Heart left ventricle (tissue), 13 donors: ENCODE results near the gene C11orf98.

Experiments used
- CTCF ChIP-seq, 12 donors: fragments of 200-600 bp; sonication (generic) in 4 of 12; IDR thresholded peaks; one replicate each; pipeline versions ENCODE4 v1.5.0 to v1.8.0; 2018 to 2022; ENCODE audit warnings: antibody characterized with exemption in 12 of 12, mild to moderate bottlenecking in 5 of 12
- POLR2A ChIP-seq, 2 donors: fragments of 450-650 bp; IDR thresholded peaks; one replicate each; pipeline ENCODE4 v1.6.1; 2017; ENCODE audit warnings: antibody characterized with exemption in 2 of 2, mild to moderate bottlenecking in 2 of 2, moderate library complexity in 2 of 2
- donor health status: ischemic (EF 13 %, LVEDD 7.1; RV severe dilation, severe dysfunction).
- donor health status: DM: no; HTN: yes; CAD: no.
- donor health status: DM: no; HTN: no; CAD: no.
- donor health status: ischemic (EF 25% LVEDD 6.9; RV normal size, moderate dysfunction).
- donor health status: ischemic (EF 25% LVEDD 5.7; RV mildly dilated, moderate dysfunction).
- donor health status: ischemic (EF 35%, LVEDD 5.7; RV mildly dilated, moderate dysfunction).
- donor health status: nonischemic (EF 11% LVEDD 7.7; RV severe dilation, severe dysfunction).
- donor health status: DM: yes; HTN: yes; CAD: no.
- donor health status: PGD.
- donor health status: ischemic (EF 29% LVEDD 5.4; RV normal size, mild dysfunction).
- donor health status: nonischemic (EF 23%, LVEDD 6.1; RV moderate dilation, normal function).

GRCh38 chr11:62678770-62679696 is 14.0 kb upstream of the C11orf98 start, which contains the start of gene UBXN1:
- TF ChIP-seq CTCF (IDR thresholded peaks at IDR 0.05), result no peak
- TF ChIP-seq POLR2A (IDR thresholded peaks at IDR 0.05), result peak in 1 of 2 donors; percentile 73
